HTERT RPE-1 (cell line): ENCODE measurements around the gene DPH1.

Experiments
- in situ Hi-C: fragments of 300-500 bp; cut with MboI; formaldehyde crosslinking; loops from 4 replicates; pipeline ENCODE4 v1.14.3; 2020; ENCODE audit warnings: low sequenced_read_pairs

The DPH1 gene

GRCh38 chr17:2049333-2050299, 19.7 kb downstream of the DPH1 start:
- in situ Hi-C loops, result loop anchor here (25.0 kb wide), 1 partner anchor 188 kb away; no protein-coding TSS in a partner anchor

- in situ Hi-C loops, result loop anchor here (25.0 kb wide), 1 partner anchor 187 kb away; no protein-coding TSS in a partner anchor
These were observed 20.5 kb downstream of the DPH1 start for GRCh38 chr17:2050300-2051060.

- in situ Hi-C loops, result loop anchor here (25.0 kb wide), 1 partner anchor 186 kb away; no protein-coding TSS in a partner anchor
These were observed 21.3 kb downstream of the DPH1 start for GRCh38 chr17:2051061-2051932.

GRCh38 chr17:2051933-2052559, 22.1 kb downstream of the DPH1 start:
- in situ Hi-C loops, result loop anchor here (25.0 kb wide), 1 partner anchor 185 kb away; no protein-coding TSS in a partner anchor

- in situ Hi-C loops, result loop anchor here (25.0 kb wide), 1 partner anchor 184 kb away; no protein-coding TSS in a partner anchor
These were observed 23.7 kb downstream of the DPH1 start for GRCh38 chr17:2053380-2054261.

GRCh38 chr17:2054262-2054511, 24.2 kb downstream of the DPH1 start:
- in situ Hi-C loops, result loop anchor here (25.0 kb wide), 1 partner anchor 183 kb away; no protein-coding TSS in a partner anchor

- in situ Hi-C loops, result loop anchor here (25.0 kb wide), 1 partner anchor 183 kb away; no protein-coding TSS in a partner anchor
These were observed 24.7 kb downstream of the DPH1 start, which contains the start of gene HIC1 for GRCh38 chr17:2054512-2055291. TSS of gene HIC1 (plus strand) at chr17:2055103. CDS start at chr17:2056691, 1,588 bp downstream.

GRCh38 chr17:2055292-2056205, 25.6 kb downstream of the DPH1 start:
- in situ Hi-C loops, result loop anchor here (25.0 kb wide), 1 partner anchor 182 kb away; no protein-coding TSS in a partner anchor

- in situ Hi-C loops, result loop anchor here (25.0 kb wide), 1 partner anchor 181 kb away; no protein-coding TSS in a partner anchor
These were observed 26.5 kb downstream of the DPH1 start for GRCh38 chr17:2056206-2057174.

- in situ Hi-C loops, result loop anchor here (25.0 kb wide), 1 partner anchor 180 kb away; no protein-coding TSS in a partner anchor
These were observed 27.3 kb downstream of the DPH1 start for GRCh38 chr17:2057175-2057759.

- in situ Hi-C loops, result loop anchor here (25.0 kb wide), 1 partner anchor 179 kb away; no protein-coding TSS in a partner anchor
These were observed 28.0 kb downstream of the DPH1 start for GRCh38 chr17:2057760-2058585.

- in situ Hi-C loops, result loop anchor here (25.0 kb wide), 1 partner anchor 178 kb away; no protein-coding TSS in a partner anchor
These were observed 28.9 kb downstream of the DPH1 start for GRCh38 chr17:2058586-2059546.
